ENCODE results near the gene NXPE4. TPM values are rescaled to one million over a fixed set of nuclear protein-coding genes. Genes with fewer than 3 reads are reported as not detected.

The NXPE4 gene
- total and polyA plus RNA-seq, 9 donors = 0.35 TPM; not detected in 8

DNA sequence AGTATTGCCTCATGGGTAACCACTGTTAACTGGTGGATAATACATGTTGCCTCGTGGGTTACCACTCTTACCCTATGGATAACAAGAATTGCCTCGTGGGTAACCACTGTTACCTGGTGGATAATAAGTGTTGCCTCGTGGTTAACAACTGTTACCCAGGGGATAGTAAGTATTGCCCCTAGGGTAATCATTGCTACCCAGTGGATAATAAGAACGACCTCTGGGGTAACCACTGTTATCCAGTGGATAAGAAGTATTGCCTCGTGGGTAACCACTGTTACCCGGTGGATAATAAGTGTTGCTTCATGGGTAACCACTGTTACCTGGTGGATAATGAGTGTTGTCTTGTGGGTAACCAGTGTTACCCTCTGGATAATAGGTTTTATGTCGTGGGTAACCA is 28.1 kb upstream of the NXPE4 start:
- Histone ChIP-seq H3K27ac (no peak overlapping the region), H3K4me1 (ENCODE audit: insufficient read depth) (no peaks in the 10 kb centered on the region), H3K4me3 (no peak overlapping the region), H3K36me3 (no peaks in the 10 kb centered on the region), H3K27me3 (no peaks in the 10 kb centered on the region), H3K9me3 (peaks cover 0 to 3% of the 10 kb centered on the region in 2 donors)
- WGBS, 3 donors = 81 to 89% (median 81%) methylated on average over 7 of the region's 7 CpGs
- intact Hi-C loops (cut with DNase I) = loop anchor here in 1 of 4 donors (5.0 kb wide), 1 partner anchor 36 kb away; no protein-coding TSS in a partner anchor
- DNase-seq = no peak
- TF ChIP-seq POLR2A (IDR thresholded peaks at IDR 0.05) (no peak), EP300 (IDR thresholded peaks at IDR 0.05) (no peak)
- TF ChIP-seq, protein P1, sequence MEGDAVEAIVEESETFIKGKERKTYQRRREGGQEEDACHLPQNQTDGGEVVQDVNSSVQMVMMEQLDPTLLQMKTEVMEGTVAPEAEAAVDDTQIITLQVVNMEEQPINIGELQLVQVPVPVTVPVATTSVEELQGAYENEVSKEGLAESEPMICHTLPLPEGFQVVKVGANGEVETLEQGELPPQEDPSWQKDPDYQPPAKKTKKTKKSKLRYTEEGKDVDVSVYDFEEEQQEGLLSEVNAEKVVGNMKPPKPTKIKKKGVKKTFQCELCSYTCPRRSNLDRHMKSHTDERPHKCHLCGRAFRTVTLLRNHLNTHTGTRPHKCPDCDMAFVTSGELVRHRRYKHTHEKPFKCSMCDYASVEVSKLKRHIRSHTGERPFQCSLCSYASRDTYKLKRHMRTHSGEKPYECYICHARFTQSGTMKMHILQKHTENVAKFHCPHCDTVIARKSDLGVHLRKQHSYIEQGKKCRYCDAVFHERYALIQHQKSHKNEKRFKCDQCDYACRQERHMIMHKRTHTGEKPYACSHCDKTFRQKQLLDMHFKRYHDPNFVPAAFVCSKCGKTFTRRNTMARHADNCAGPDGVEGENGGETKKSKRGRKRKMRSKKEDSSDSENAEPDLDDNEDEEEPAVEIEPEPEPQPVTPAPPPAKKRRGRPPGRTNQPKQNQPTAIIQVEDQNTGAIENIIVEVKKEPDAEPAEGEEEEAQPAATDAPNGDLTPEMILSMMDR (IDR thresholded peaks at IDR 0.05) = no peak

DNA sequence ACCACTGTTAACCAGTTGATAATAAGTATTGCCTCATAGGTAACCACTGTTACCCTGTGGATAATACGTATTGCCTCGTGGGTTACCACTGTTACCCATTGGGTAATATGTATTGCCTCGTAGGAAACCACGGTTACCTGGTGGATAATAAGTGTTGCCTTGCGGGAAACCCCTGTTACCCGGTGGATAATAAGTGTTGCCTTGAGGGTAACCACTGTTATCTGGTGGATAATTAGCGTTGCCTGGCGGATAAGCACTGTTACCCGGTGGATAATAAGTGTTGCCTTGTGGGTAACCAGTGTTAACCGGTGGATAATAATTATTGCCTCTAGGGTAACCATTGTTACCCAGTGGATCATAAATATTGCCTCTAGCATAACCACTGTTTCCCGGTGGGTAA is 27.3 kb upstream of the NXPE4 start:
- intact Hi-C loops (cut with DNase I) = loop anchor here in 1 of 4 donors (5.0 kb wide), 1 partner anchor 36 kb away; no protein-coding TSS in a partner anchor

DNA sequence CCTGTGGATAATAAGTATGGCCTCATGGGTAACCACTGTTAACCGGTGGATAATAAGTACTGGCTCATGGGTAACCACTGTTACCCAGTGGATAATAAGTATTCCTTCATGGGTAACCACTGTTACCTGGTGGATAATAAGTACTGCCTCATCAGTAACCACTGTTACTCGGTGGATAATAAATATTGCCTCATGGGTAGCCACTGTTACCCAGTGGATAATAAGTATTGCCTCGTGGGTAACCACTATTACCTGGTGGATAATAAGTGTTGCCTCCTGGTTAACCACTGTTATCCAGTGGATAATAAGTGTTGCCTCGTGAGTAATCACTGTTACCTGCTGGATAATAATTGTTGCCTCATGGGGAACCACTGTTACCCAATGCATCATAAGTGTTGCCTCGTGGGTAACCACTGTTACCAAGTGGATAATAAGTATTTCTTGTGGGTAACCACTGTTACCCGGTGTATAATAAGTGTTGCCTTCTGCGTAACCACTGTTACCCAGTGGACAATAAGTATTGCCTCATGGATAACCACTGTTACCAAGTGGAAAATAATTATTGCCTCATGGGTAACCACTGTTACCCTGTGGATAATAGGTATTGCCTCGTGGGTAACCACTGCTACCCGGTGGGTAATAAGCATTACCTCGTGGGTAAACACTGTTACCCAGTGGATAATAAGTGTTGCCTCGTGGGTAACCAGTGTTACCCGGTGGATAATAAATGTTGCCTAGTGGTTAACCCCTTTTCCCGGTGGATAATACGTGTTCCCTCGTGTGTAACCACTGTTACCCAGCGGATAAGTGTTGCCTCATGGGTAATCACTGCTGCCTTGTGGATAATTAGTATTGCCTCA is 26.6 kb upstream of the NXPE4 start:
- peaks cover 0 to 3% of the 10 kb centered on the region in 2 donors for H3K9me3 ChIP-seq
- no peaks in the 10 kb centered on the region for H3K4me1 ChIP-seq (ENCODE audit: insufficient read depth)
- no peak overlapping the region for H3K27ac ChIP-seq
- H3K36me3 ChIP-seq = no peaks in the 10 kb centered on the region
- intact Hi-C loops (cut with DNase I) = loop anchor here in 1 of 4 donors (5.0 kb wide), 1 partner anchor 35 kb away; no protein-coding TSS in a partner anchor
- WGBS, 3 donors = 87 to 90% (median 89%) methylated on average over 16 of the region's 16 CpGs
- DNase-seq = no peak
- TF ChIP-seq EP300 (IDR thresholded peaks at IDR 0.05) (no peak), POLR2A (IDR thresholded peaks at IDR 0.05) (no peak)
- TF ChIP-seq, protein P1 (IDR thresholded peaks at IDR 0.05) = no peak
- no peak overlapping the region for H3K4me3 ChIP-seq
- H3K27me3 ChIP-seq = no peaks in the 10 kb centered on the region

More for the DNA sequence above, 27.3 kb upstream of the NXPE4 start:
- no peaks in the 10 kb centered on the region for H3K4me1 ChIP-seq (ENCODE audit: insufficient read depth)
- no peaks in the 10 kb centered on the region for H3K36me3 ChIP-seq
- WGBS, 3 donors = 95 to 97% (median 96%) methylated on average over 11 of the region's 11 CpGs
- no peak overlapping the region for H3K4me3 ChIP-seq
- no peaks in the 10 kb centered on the region for H3K27me3 ChIP-seq
- H3K9me3 ChIP-seq = peaks cover 0 to 3% of the 10 kb centered on the region in 2 donors
- TF ChIP-seq, protein P1 (IDR thresholded peaks at IDR 0.05) = no peak
- TF ChIP-seq POLR2A (IDR thresholded peaks at IDR 0.05) = no peak
- no peak for TF ChIP-seq EP300 (IDR thresholded peaks at IDR 0.05)
- H3K27ac ChIP-seq = no peak overlapping the region
- DNase-seq = no peak

DNA sequence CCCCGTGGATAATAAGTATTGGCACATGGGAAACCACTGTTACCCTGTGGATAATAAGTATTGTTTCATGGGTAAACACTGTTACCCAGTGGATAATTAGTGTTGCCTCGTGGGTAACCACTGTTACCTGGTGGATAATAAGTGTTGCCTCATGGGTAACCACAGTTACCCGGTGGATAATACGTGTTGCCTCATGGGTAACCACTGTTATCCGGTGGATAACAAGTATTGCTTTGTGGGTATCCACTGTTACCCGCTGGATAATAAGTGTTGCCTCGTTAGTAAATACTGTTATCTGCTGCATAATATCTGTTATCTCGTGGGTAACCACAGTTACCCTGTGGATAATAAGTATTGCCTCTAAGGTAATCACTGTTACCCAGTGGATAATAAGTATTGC is 25.5 kb upstream of the NXPE4 start:
- Histone ChIP-seq H3K27me3 (no peaks in the 10 kb centered on the region), H3K9me3 (peaks cover 0 to 3% of the 10 kb centered on the region in 2 donors), H3K36me3 (no peaks in the 10 kb centered on the region), H3K27ac (no peak overlapping the region), H3K4me3 (no peak overlapping the region), H3K4me1 (ENCODE audit: insufficient read depth) (no peaks in the 10 kb centered on the region)
- TF ChIP-seq, protein P1 (IDR thresholded peaks at IDR 0.05) = no peak
- TF ChIP-seq POLR2A (IDR thresholded peaks at IDR 0.05) (no peak), EP300 (IDR thresholded peaks at IDR 0.05) (no peak)
- intact Hi-C loops (cut with DNase I) = loop anchor here in 1 of 4 donors (5.0 kb wide), 1 partner anchor 34 kb away; no protein-coding TSS in a partner anchor
- DNase-seq = no peak
- WGBS, 3 donors = 91 to 96% (median 91%) methylated on average over 8 of the region's 8 CpGs

All from ovary (tissue), 9 donors.